Liver (tissue), 3 donors: ENCODE measurements around the gene GPT2.

Experiments used
- CTCF ChIP-seq: fragments of 150-350 bp; IDR thresholded peaks from 2 replicates; pipeline ENCODE4 v1.5.1; 2017; ENCODE audit warnings: improper control_type of control experiment, low read depth, low read length; ENCODE audit not compliant: missing input control
- JUND ChIP-seq, 2 donors: IDR thresholded peaks; 2 replicates each; pipeline ENCODE4 v1.6.1; 2016; ENCODE audit warnings: antibody characterized with exemption in 2 of 2
- MAX ChIP-seq: IDR thresholded peaks from 2 replicates; pipeline ENCODE4 v1.6.1; 2016; ENCODE audit warnings: antibody characterized with exemption
- SP1 ChIP-seq: IDR thresholded peaks from 2 replicates; pipeline ENCODE4 v1.6.1; 2018; ENCODE audit warnings: antibody characterized with exemption, mild to moderate bottlenecking
- ZBTB33 ChIP-seq: IDR thresholded peaks from 2 replicates; pipeline ENCODE4 v1.6.1; 2016; ENCODE audit warnings: antibody characterized with exemption
- donor health status: healthy.
- donor health status: healthy.

GRCh38 chr16:46907061-46907774 lies 23.1 kb downstream of the GPT2 start:
- TF ChIP-seq SP1 (no peak), MAX (no peak), CTCF (no peak), ZBTB33 (no peak), JUND (IDR thresholded peaks at IDR 0.05) (no peak)
